ENCODE measurements around the gene ZFPM1. TPM values are rescaled to one million over a fixed set of nuclear protein-coding genes. Genes with fewer than 3 reads are reported as not detected.

Gene ZFPM1
- total RNA-seq, 1 donor from 2014 or later, result 6.2 TPM

- TF ChIP-seq CTCF (IDR thresholded peaks at IDR 0.05; ENCODE audit: insufficient read depth, low read length, poor library complexity, severe bottlenecking), result no peak
These were observed 19.0 kb downstream of the ZFPM1 start for GRCh38 chr16:88472069-88472468.

DNA sequence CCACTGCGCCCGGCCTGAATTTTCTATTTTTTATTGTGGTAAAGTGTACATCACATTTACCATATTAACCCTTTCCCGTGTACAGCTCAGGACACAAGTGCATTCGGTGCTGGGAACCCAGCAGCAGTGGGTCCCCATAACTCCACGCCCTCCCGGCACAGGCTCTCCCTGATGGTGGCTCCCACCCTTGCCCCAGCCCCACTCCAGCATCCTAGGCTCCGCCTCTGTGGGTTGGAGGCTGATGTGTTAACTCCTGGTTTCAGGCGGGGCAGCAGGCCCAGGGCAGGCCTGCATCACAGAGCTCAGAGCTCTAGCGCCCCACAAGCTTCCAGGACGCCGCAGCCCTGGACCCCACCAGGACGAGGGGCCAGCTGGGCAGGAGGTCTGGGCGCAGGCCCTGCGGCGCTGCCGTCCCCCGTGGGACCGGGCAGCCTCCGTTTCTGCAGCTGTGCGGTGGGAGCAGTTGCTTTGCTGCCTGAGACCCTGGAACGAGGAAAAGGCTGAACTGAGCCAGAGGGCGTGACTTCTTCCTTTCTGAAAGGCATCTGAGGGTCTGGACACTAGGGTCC is 19.6 kb downstream of the ZFPM1 start:
- Histone ChIP-seq H3K4me3 (ENCODE audit: low read depth, low read length) (no peak overlapping the region), H3K27me3 (ENCODE audit: control insufficient read depth, insufficient read depth, low read length) (no peaks in the 10 kb centered on the region), H3K36me3 (ENCODE audit: control insufficient read depth, insufficient read depth, low read length) (no peaks in the 10 kb centered on the region)
- DNase-seq (ENCODE audit: low read depth), result no peak
- no peak for TF ChIP-seq CTCF (IDR thresholded peaks at IDR 0.05; ENCODE audit: insufficient read depth, low read length, poor library complexity, severe bottlenecking)

More at GRCh38 chr16:88472069-88472468, 19.0 kb downstream of the ZFPM1 start:
- Histone ChIP-seq H3K4me3 (ENCODE audit: low read depth, low read length) (no peak overlapping the region), H3K36me3 (ENCODE audit: control insufficient read depth, insufficient read depth, low read length) (no peaks in the 10 kb centered on the region), H3K27me3 (ENCODE audit: control insufficient read depth, insufficient read depth, low read length) (no peaks in the 10 kb centered on the region)
- no peak for DNase-seq (ENCODE audit: low read depth)

- no peak overlapping the region for H3K4me3 ChIP-seq (ENCODE audit: low read depth, low read length)
- no peak for TF ChIP-seq CTCF (IDR thresholded peaks at IDR 0.05; ENCODE audit: insufficient read depth, low read length, poor library complexity, severe bottlenecking)
- DNase-seq (ENCODE audit: low read depth), result no peak
- H3K27me3 ChIP-seq (ENCODE audit: control insufficient read depth, insufficient read depth, low read length), result peaks cover 6% of the 10 kb centered on the region
- no peaks in the 10 kb centered on the region for H3K36me3 ChIP-seq (ENCODE audit: control insufficient read depth, insufficient read depth, low read length)
These were observed 20.8 kb downstream of the ZFPM1 start for GRCh38 chr16:88473666-88474534.

- no peak for DNase-seq (ENCODE audit: low read depth)
- Histone ChIP-seq H3K4me3 (ENCODE audit: low read depth, low read length) (no peak overlapping the region), H3K27me3 (ENCODE audit: control insufficient read depth, insufficient read depth, low read length) (peaks cover 7% of the 10 kb centered on the region), H3K36me3 (ENCODE audit: control insufficient read depth, insufficient read depth, low read length) (no peaks in the 10 kb centered on the region)
- TF ChIP-seq CTCF (IDR thresholded peaks at IDR 0.05; ENCODE audit: insufficient read depth, low read length, poor library complexity, severe bottlenecking), result no peak
These were observed 22.0 kb downstream of the ZFPM1 start for GRCh38 chr16:88475037-88475436.

- no peak for TF ChIP-seq CTCF (IDR thresholded peaks at IDR 0.05; ENCODE audit: insufficient read depth, low read length, poor library complexity, severe bottlenecking)
- H3K36me3 ChIP-seq (ENCODE audit: control insufficient read depth, insufficient read depth, low read length), result no peaks in the 10 kb centered on the region
- H3K4me3 ChIP-seq (ENCODE audit: low read depth, low read length), result no peak overlapping the region
- DNase-seq (ENCODE audit: low read depth), result no peak
- H3K27me3 ChIP-seq (ENCODE audit: control insufficient read depth, insufficient read depth, low read length), result peaks cover 7% of the 10 kb centered on the region
These were observed 23.1 kb downstream of the ZFPM1 start for GRCh38 chr16:88476203-88476602.

Measured in kidney epithelial cell (primary cell).